ENCODE results near the gene HNRNPA3. TPM values are rescaled to one million over a fixed set of nuclear protein-coding genes. Genes with fewer than 3 reads are reported as not detected.
"Not testable (repeated sequence)": the region's sequence is repeated elsewhere in the genome, so short reads cannot be mapped to it uniquely, and the experiment has no call there.

Gene HNRNPA3
- total RNA-seq, 1 experiment from 2014 or later = 332 TPM

GRCh38 chr2:177180269-177181000 lies 32.2 kb upstream of the HNRNPA3 start:
- H3K4me1 Mint-ChIP-seq (ENCODE audit: low read depth, unreplicated experiment) = peaks cover 19% of the 10 kb centered on the region
- H3K4me1 ChIP-seq = peaks cover 24% of the 10 kb centered on the region
- TF ChIP-seq CTCF (IDR thresholded peaks at IDR 0.05; ENCODE audit: insufficient read depth in 1 of 2, low read depth in 1 of 2, low read length in 1 of 2, severe bottlenecking in 1 of 2, unreplicated experiment in 1 of 2) = no peak
- no peaks in the 10 kb centered on the region for H3K9me3 ChIP-seq
- H3K27me3 Mint-ChIP-seq (ENCODE audit: insufficient read depth, unreplicated experiment) = no peaks in the 10 kb centered on the region
- no peaks in the 10 kb centered on the region for H3K36me3 ChIP-seq (ENCODE audit: control insufficient read depth, insufficient read depth, low read length)
- no TSS peak for BruUV-seq (replicated peaks)
- H3K27ac Mint-ChIP-seq (ENCODE audit: unreplicated experiment) = no peak overlapping the region
- H3K36me3 Mint-ChIP-seq (ENCODE audit: insufficient read depth, unreplicated experiment) = no peaks in the 10 kb centered on the region
- H3K4me3 ChIP-seq (ENCODE audit: low read depth, low read length) = no peak overlapping the region
- no peak overlapping the region for H3K4me3 Mint-ChIP-seq (ENCODE audit: unreplicated experiment)
- no peaks in the 10 kb centered on the region for H3K27me3 ChIP-seq (replicated peaks; ENCODE audit: control insufficient read depth, insufficient read depth, low read length)
- ChIA-PET CTCF (interaction anchor here (0.7 kb wide), 1 partner anchor 26 kb away, joined by 4 read pairs; no protein-coding TSS in a partner anchor), POLR2A (no interaction called here)
- DNase-seq = no peak
- H3K9me3 Mint-ChIP-seq (ENCODE audit: unreplicated experiment) = no peaks in the 10 kb centered on the region
- intact Hi-C loops (cut with micrococcal nuclease; ENCODE audit: unreplicated experiment) = no loop called here

GRCh38 chr2:177183860-177184259 lies 28.7 kb upstream of the HNRNPA3 start:
- no peak for TF ChIP-seq CTCF (IDR thresholded peaks at IDR 0.05; ENCODE audit: insufficient read depth in 1 of 2, low read depth in 1 of 2, low read length in 1 of 2, severe bottlenecking in 1 of 2, unreplicated experiment in 1 of 2)
- ChIA-PET POLR2A (no interaction called here), CTCF (no interaction called here)
- H3K36me3 ChIP-seq (ENCODE audit: control insufficient read depth, insufficient read depth, low read length) = no peaks in the 10 kb centered on the region
- Mint-ChIP-seq H3K4me1 (ENCODE audit: low read depth, unreplicated experiment) (peaks cover 26% of the 10 kb centered on the region), H3K27me3 (ENCODE audit: insufficient read depth, unreplicated experiment) (no peaks in the 10 kb centered on the region), H3K4me3 (ENCODE audit: unreplicated experiment) (no peak overlapping the region), H3K36me3 (ENCODE audit: insufficient read depth, unreplicated experiment) (no peaks in the 10 kb centered on the region), H3K27ac (ENCODE audit: unreplicated experiment) (no peak overlapping the region), H3K9me3 (ENCODE audit: unreplicated experiment) (no peaks in the 10 kb centered on the region)
- no TSS peak for BruUV-seq (replicated peaks)
- H3K4me1 ChIP-seq = peaks cover 28% of the 10 kb centered on the region
- no peaks in the 10 kb centered on the region for H3K27me3 ChIP-seq (replicated peaks; ENCODE audit: control insufficient read depth, insufficient read depth, low read length)
- DNase-seq = no peak
- no peaks in the 10 kb centered on the region for H3K9me3 ChIP-seq
- intact Hi-C loops (cut with micrococcal nuclease; ENCODE audit: unreplicated experiment) = no loop called here
- no peak overlapping the region for H3K4me3 ChIP-seq (ENCODE audit: low read depth, low read length)

GRCh38 chr2:177184606-177185005 lies 28.0 kb upstream of the HNRNPA3 start:
- BruUV-seq (replicated peaks) = no TSS peak
- Mint-ChIP-seq H3K27me3 (ENCODE audit: insufficient read depth, unreplicated experiment) (no peaks in the 10 kb centered on the region), H3K4me3 (ENCODE audit: unreplicated experiment) (no peak overlapping the region), H3K9me3 (ENCODE audit: unreplicated experiment) (no peaks in the 10 kb centered on the region), H3K4me1 (ENCODE audit: low read depth, unreplicated experiment) (peaks cover 22% of the 10 kb centered on the region), H3K27ac (ENCODE audit: unreplicated experiment) (no peak overlapping the region), H3K36me3 (ENCODE audit: insufficient read depth, unreplicated experiment) (no peaks in the 10 kb centered on the region)
- intact Hi-C loops (cut with micrococcal nuclease; ENCODE audit: unreplicated experiment) = no loop called here
- Histone ChIP-seq H3K9me3 (no peaks in the 10 kb centered on the region), H3K4me3 (ENCODE audit: low read depth, low read length) (no peak overlapping the region), H3K36me3 (ENCODE audit: control insufficient read depth, insufficient read depth, low read length) (no peaks in the 10 kb centered on the region), H3K4me1 (peaks cover 35% of the 10 kb centered on the region), H3K27me3 (replicated peaks; ENCODE audit: control insufficient read depth, insufficient read depth, low read length) (no peaks in the 10 kb centered on the region)
- DNase-seq = no peak
- TF ChIP-seq CTCF (IDR thresholded peaks at IDR 0.05; ENCODE audit: insufficient read depth in 1 of 2, low read depth in 1 of 2, low read length in 1 of 2, severe bottlenecking in 1 of 2, unreplicated experiment in 1 of 2) = no peak
- POLR2A ChIA-PET = no interaction called here
- CTCF ChIA-PET = interaction anchor here (1.6 kb wide), 1 partner anchor 20 kb away, joined by 6 read pairs; no protein-coding TSS in a partner anchor

GRCh38 chr2:177186038-177186437 lies 26.6 kb upstream of the HNRNPA3 start:
- H3K9me3 Mint-ChIP-seq (ENCODE audit: unreplicated experiment); H3K36me3 Mint-ChIP-seq (ENCODE audit: insufficient read depth, unreplicated experiment); H3K36me3 ChIP-seq (ENCODE audit: control insufficient read depth, insufficient read depth, low read length); H3K27ac Mint-ChIP-seq (ENCODE audit: unreplicated experiment); DNase-seq; H3K27me3 ChIP-seq (replicated peaks; ENCODE audit: control insufficient read depth, insufficient read depth, low read length); H3K27me3 Mint-ChIP-seq (ENCODE audit: insufficient read depth, unreplicated experiment); BruUV-seq (replicated peaks); intact Hi-C loops (cut with micrococcal nuclease; ENCODE audit: unreplicated experiment); H3K4me3 Mint-ChIP-seq (ENCODE audit: unreplicated experiment); H3K9me3 ChIP-seq; H3K4me3 ChIP-seq (ENCODE audit: low read depth, low read length); POLR2A ChIA-PET: not testable (repeated sequence)
- CTCF ChIA-PET = interaction anchor here (1.6 kb wide), 1 partner anchor 22 kb away, joined by 6 read pairs; no protein-coding TSS in a partner anchor
- H3K4me1 ChIP-seq = peaks cover 35% of the 10 kb centered on the region
- peaks cover 22% of the 10 kb centered on the region for H3K4me1 Mint-ChIP-seq (ENCODE audit: low read depth, unreplicated experiment)
